ENCODE data around the gene BOLA3.

Gene BOLA3

GRCh38 chr2:74179063-74179865, 31.6 kb upstream of the BOLA3 start:
- H3K4me3 ChIP-seq = peak overlapping the region; percentile 94
- peaks cover 25% of the 10 kb centered on the region for H3K36me3 ChIP-seq
- peaks cover 23% of the 10 kb centered on the region; the same call in 1 of the 2 replicates for H3K9me3 ChIP-seq
- no peak overlapping the region for H3K9ac ChIP-seq
- no peaks in the 10 kb centered on the region for H3K27me3 ChIP-seq
- H3K4me1 ChIP-seq = peaks cover 35% of the 10 kb centered on the region
- no peak for TF ChIP-seq Cebpa-rat (IDR thresholded peaks at IDR 0.05)
- H3K4me2 ChIP-seq = peak overlapping the region; percentile 83
- peak overlapping the region; percentile 64 for H3K27ac ChIP-seq
- H4K20me1 ChIP-seq = peaks cover 43% of the 10 kb centered on the region

GRCh38 chr2:74178211-74179062, 30.7 kb upstream of the BOLA3 start, which contains the start of gene MOB1A:
MOB1A (minus strand) TSS chr2:74178879; CDS start chr2:74178674, 205 bp downstream.
- H3K4me3 ChIP-seq = peak within 1 kb of the TSS; percentile 94
- H3K9me3 ChIP-seq = peaks cover 23% of the 10 kb centered on the region; the same call in 1 of the 2 replicates
- H4K20me1 ChIP-seq = peaks cover 51% of the 10 kb centered on the region
- no peak for TF ChIP-seq Cebpa-rat (IDR thresholded peaks at IDR 0.05)
- peak within 1 kb of the TSS; percentile 83 for H3K4me2 ChIP-seq
- H3K9ac ChIP-seq = peak within 1 kb of the TSS; percentile 99
- H3K4me1 ChIP-seq = peaks cover 35% of the 10 kb centered on the region
- peak within 1 kb of the TSS; percentile 99 for H3K27ac ChIP-seq
- no peaks in the 10 kb centered on the region for H3K27me3 ChIP-seq
- peaks cover 25% of the 10 kb centered on the region for H3K36me3 ChIP-seq

GRCh38 chr2:74177696-74178095, 30.0 kb upstream of the BOLA3 start:
- H3K4me2 ChIP-seq = peak overlapping the region; percentile 83
- H3K27me3 ChIP-seq = no peaks in the 10 kb centered on the region
- H4K20me1 ChIP-seq = peaks cover 59% of the 10 kb centered on the region
- peaks cover 30% of the 10 kb centered on the region for H3K36me3 ChIP-seq
- H3K9me3 ChIP-seq = peaks cover 23% of the 10 kb centered on the region; the same call in 1 of the 2 replicates
- TF ChIP-seq Cebpa-rat (IDR thresholded peaks at IDR 0.05) = no peak
- peak overlapping the region; percentile 94 for H3K4me3 ChIP-seq
- peak overlapping the region; percentile 99 for H3K27ac ChIP-seq
- peaks cover 42% of the 10 kb centered on the region for H3K4me1 ChIP-seq
- H3K9ac ChIP-seq = peak overlapping the region; percentile 99

GRCh38 chr2:74174909-74175308, 27.2 kb upstream of the BOLA3 start:
- no peak overlapping the region for H3K4me3 ChIP-seq
- no peak overlapping the region for H3K9ac ChIP-seq
- peaks cover 87% of the 10 kb centered on the region for H4K20me1 ChIP-seq

GRCh38 chr2:74168739-74169138, 21.0 kb upstream of the BOLA3 start:
- no peak for TF ChIP-seq Cebpa-rat (IDR thresholded peaks at IDR 0.05)
- H3K36me3 ChIP-seq = peaks cover 95% of the 10 kb centered on the region

More at GRCh38 chr2:74174909-74175308, 27.2 kb upstream of the BOLA3 start:
- Histone ChIP-seq H3K4me2 (no peak overlapping the region), H3K9me3 (peaks cover 23% of the 10 kb centered on the region; the same call in 1 of the 2 replicates), H3K36me3 (peaks cover 58% of the 10 kb centered on the region), H3K27ac (no peak overlapping the region), H3K27me3 (no peaks in the 10 kb centered on the region), H3K4me1 (peaks cover 25% of the 10 kb centered on the region)
- TF ChIP-seq Cebpa-rat (IDR thresholded peaks at IDR 0.05) = no peak

GRCh38 chr2:74164761-74165160, 17.0 kb upstream of the BOLA3 start:
- H3K27me3 ChIP-seq = no peaks in the 10 kb centered on the region
- H3K4me1 ChIP-seq = no peaks in the 10 kb centered on the region
- no peak overlapping the region for H3K9ac ChIP-seq
- no peak for TF ChIP-seq Cebpa-rat (IDR thresholded peaks at IDR 0.05)
- peaks cover 28% of the 10 kb centered on the region for H3K9me3 ChIP-seq
- H3K27ac ChIP-seq = no peak overlapping the region
- no peak overlapping the region for H3K4me2 ChIP-seq
- peaks cover 83% of the 10 kb centered on the region for H4K20me1 ChIP-seq
- H3K4me3 ChIP-seq = no peak overlapping the region
- H3K36me3 ChIP-seq = peaks cover 100% of the 10 kb centered on the region

More at GRCh38 chr2:74168739-74169138, 21.0 kb upstream of the BOLA3 start:
- Histone ChIP-seq H3K27ac (no peak overlapping the region), H3K4me2 (no peak overlapping the region), H3K9me3 (peaks cover 28% of the 10 kb centered on the region), H3K4me3 (no peak overlapping the region), H4K20me1 (peaks cover 83% of the 10 kb centered on the region), H3K9ac (no peak overlapping the region), H3K27me3 (no peaks in the 10 kb centered on the region), H3K4me1 (0 out of 2 replicates have a peak, but pooled peaks cover 7% of the 10 kb centered on the region)

- no peak for TF ChIP-seq Cebpa-rat (IDR thresholded peaks at IDR 0.05)
These were observed 15.2 kb upstream of the BOLA3 start for GRCh38 chr2:74162951-74163350.

GRCh38 chr2:74155830-74156229, 8.1 kb upstream of the BOLA3 start:
- peaks cover 96% of the 10 kb centered on the region for H3K36me3 ChIP-seq
- H3K9ac ChIP-seq = no peak overlapping the region
- H4K20me1 ChIP-seq = peaks cover 85% of the 10 kb centered on the region
- H3K9me3 ChIP-seq = no peaks in the 10 kb centered on the region
- H3K4me1 ChIP-seq = no peaks in the 10 kb centered on the region
- no peak overlapping the region for H3K27ac ChIP-seq
- H3K4me3 ChIP-seq = no peak overlapping the region
- no peaks in the 10 kb centered on the region for H3K27me3 ChIP-seq
- no peak overlapping the region for H3K4me2 ChIP-seq
- TF ChIP-seq Cebpa-rat (IDR thresholded peaks at IDR 0.05) = no peak

More at GRCh38 chr2:74162951-74163350, 15.2 kb upstream of the BOLA3 start:
- Histone ChIP-seq H3K4me2 (no peak overlapping the region), H3K9me3 (peaks cover 27% of the 10 kb centered on the region), H3K9ac (no peak overlapping the region), H4K20me1 (peaks cover 83% of the 10 kb centered on the region), H3K27ac (no peak overlapping the region), H3K4me3 (no peak overlapping the region), H3K36me3 (peaks cover 100% of the 10 kb centered on the region), H3K4me1 (no peaks in the 10 kb centered on the region), H3K27me3 (no peaks in the 10 kb centered on the region)

- H3K27ac ChIP-seq = no peak overlapping the region
- peaks cover 9% of the 10 kb centered on the region for H3K4me1 ChIP-seq
- TF ChIP-seq Cebpa-rat (IDR thresholded peaks at IDR 0.05) = no peak
- no peak overlapping the region for H3K9ac ChIP-seq
- H3K36me3 ChIP-seq = peaks cover 71% of the 10 kb centered on the region
- H3K4me2 ChIP-seq = no peak overlapping the region
- H3K4me3 ChIP-seq = no peak overlapping the region
- peaks cover 60% of the 10 kb centered on the region; the same call in 1 of the 2 replicates for H4K20me1 ChIP-seq
- H3K9me3 ChIP-seq = no peaks in the 10 kb centered on the region
- H3K27me3 ChIP-seq = no peaks in the 10 kb centered on the region
These were observed 5.2 kb upstream of the BOLA3 start for GRCh38 chr2:74152954-74153353.

Measured in BLaER1 (cell line).